ENCODE results near the gene THRAP3.

THRAP3 gene

GRCh38 chr1:36352910-36353878 is 129.0 kb downstream of the THRAP3 start:
- no peak for DNase-seq (ENCODE audit: low read depth)

- no peak for DNase-seq (ENCODE audit: low read depth)
Measured at GRCh38 chr1:36354486-36354885, 130.2 kb downstream of the THRAP3 start.
